Gastroesophageal sphincter (tissue), 3 donors: ENCODE measurements around the gene TTN.

Source experiments
- CTCF ChIP-seq, 4 experiments: fragments of 200-600 bp in 2 of 4; fragments of 450-650 bp in 2 of 4; sonication (generic) in 1 of 4; IDR thresholded peaks; one replicate each; pipeline ENCODE4 v1.5.1; 2017 to 2019; ENCODE audit warnings: antibody characterized with exemption in 4 of 4, mild to moderate bottlenecking in 2 of 4, moderate library complexity in 2 of 4
- EP300 ChIP-seq: sonication (generic); formaldehyde crosslinking; IDR thresholded peaks from one replicate; pipeline ENCODE4 v1.6.1; 2017; ENCODE audit warnings: antibody characterized with exemption, mild to moderate bottlenecking
- POLR2AphosphoS5 ChIP-seq: sonication (generic); formaldehyde crosslinking; IDR thresholded peaks from one replicate; pipeline ENCODE4 v1.6.1; 2017; ENCODE audit warnings: antibody characterized with exemption

GRCh38 chr2:178676046-178676445 is 131.2 kb downstream of the TTN start:
- TF ChIP-seq EP300 (no peak), CTCF (IDR thresholded peaks at IDR 0.05) (no peak), POLR2AphosphoS5 (no peak)
